HG03280 (cell line): Measurements from ENCODE around the gene PLAC8L1.

Experiments used
- ATAC-seq: cut with Tn5 transposase; IDR thresholded peaks from one replicate; pipeline ENCODE4 v1.9.1; 2021; ENCODE audit warnings: mild to moderate bottlenecking, moderate library complexity; ENCODE audit not compliant: unreplicated experiment

PLAC8L1 gene

DNA sequence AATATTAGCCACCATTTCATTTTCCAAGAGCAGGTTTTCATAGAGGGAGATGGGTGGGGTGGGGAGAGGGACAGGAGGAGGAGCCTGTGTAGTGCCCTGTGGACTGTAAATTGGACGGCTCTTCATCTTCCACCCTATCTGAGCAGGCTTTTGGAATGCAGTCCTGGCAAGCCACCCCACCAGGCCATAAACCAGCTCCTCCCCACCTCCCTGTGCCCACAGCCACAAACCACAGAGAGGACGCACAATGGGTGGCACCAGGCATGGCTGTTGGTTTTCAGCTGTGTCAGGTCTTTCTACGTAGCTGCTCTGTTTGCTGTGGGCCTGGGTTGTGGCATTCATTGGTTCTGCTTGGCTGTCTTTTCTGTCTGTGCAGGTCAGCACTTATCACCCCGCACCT lies 58.0 kb downstream of the PLAC8L1 start:
- no peak for ATAC-seq

DNA sequence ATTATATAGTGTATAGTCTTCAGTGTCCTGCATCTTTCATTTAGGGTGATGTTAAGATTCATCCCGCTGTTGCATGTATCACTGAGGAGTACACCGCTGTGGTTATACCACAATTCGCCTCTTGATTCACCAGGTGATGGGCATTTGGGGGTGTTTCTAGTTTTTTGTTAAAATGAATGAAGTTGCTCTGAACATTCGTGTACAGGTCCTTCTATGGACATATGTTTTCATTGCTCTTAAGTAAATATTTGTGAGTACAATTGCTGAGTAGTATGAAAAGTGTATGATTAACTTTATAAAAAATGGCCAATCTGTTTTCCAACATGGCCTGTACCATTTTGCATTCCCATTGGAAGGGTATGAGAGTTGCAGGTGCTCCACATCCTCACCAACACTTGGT lies 61.7 kb downstream of the PLAC8L1 start:
- no peak for ATAC-seq

DNA sequence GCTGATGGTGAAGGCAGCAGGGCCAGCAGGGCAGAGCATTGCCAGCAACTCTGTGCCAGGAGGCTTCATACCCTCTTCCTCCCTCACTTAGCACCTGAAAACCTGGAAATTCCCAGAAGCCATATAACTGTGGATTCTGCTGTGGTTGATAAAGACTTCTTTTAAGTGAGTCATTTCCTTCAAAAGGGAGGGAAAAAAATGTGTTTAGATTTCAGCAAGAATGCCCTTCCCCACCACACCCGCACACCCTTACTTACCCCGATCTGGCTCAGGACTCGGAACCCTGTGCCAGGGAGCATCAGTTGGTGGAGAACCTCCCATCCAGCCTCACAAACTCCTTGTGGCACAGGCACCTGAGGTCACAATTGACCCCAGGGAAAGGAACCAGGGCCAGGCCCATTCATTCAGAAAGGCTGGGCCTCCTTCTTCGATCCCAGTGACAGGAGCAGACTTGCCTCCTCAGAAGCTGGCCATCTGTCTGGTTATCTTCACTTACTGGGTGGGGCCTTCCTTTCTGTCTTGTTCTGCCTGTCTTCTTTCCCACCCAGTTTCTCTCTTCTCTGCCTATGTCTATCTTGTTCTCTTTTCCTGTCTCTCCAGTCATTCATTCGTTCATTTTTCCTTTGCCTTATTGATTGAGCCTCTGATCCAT lies 62.6 kb downstream of the PLAC8L1 start:
- ATAC-seq: no peak

DNA sequence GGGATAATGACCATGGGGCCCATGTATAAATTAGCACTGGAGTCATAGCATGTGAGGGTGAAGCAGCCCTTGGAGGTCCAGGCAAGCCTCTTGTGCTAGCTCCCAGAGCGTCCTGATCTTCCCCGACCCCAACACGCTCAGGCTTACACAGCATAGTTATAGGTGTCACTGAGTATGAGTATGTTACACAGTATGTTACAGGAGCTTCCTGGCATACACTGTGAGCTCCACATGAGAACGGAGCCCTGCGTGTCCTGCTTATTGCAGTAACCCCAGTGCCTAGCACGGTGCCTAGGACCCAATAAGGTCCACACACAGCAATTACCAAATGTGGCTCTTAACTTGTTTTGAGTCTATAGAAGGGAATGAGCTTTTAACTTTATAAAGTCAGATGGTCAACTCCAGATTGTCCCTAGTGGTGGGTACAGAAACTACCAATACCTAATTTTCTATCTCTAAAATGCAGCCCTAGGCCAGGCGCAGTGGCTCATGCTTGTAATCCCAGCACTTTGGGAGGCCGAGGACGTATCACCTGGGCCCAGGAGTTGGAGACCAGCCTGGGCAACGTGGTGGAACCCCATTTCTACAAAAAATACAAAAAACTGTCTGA lies 64.1 kb downstream of the PLAC8L1 start:
- ATAC-seq: peak; percentile 68

DNA sequence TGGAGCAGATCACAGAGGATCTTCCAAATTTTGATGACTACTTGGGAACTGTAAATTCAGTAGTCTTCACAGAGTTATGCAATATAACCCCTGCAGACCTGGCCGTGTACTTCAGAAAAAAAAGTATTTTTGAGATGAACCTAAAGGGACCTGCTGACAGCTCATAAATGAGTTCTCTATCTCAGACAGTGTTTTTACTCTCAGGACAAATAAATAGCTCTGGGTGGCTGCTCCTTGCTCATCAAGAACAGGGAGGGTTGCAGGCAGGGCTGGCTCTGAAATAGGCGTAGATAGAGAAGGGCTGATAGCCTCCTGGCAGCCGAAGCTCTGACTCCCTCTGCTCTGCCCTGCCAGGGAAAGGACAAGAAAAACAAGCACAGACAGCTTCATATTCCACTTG lies 64.8 kb downstream of the PLAC8L1 start:
- no peak for ATAC-seq

DNA sequence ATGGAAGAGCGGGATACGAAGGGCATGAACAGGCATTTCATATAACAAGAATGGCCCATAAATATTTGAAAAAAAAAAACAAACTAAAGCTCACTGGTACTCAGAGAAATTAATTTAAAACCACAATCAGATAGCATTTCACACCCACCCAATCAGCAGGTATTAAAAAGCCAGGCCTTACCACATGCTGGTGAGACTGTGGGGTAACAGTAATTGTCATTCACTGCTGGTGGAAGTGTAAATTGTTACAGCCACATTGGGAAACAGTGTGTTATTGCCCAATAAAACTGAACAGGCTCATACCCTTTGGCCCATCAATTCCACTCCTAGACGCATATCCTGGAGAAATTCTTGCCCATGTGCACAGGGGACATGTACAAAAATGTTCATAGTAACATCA lies 66.0 kb downstream of the PLAC8L1 start:
- no peak for ATAC-seq

DNA sequence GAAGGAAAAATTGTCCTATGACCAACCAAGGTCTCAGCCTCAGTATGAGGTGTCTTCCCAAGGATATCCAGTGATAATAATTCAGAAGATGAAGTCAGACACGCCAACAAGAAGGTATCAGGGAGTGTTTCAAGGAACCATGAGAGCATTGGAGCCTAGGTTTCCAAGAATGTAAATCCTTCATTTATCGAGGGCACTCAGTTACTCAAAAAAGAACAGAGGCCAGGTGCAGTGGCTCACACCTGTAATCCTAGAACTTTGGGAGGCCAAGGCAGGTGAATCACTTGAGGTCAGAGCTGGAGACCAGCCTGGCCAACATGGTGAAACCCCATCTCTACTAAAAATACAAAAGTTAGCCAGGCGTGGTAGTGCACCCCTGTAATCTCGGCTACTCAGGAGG lies 70.8 kb downstream of the PLAC8L1 start:
- ATAC-seq: no peak
